Muscle of arm (tissue), 12 donors: ENCODE results near the gene NOTCH2. TPM values are rescaled to one million over a fixed set of nuclear protein-coding genes. Genes with fewer than 3 reads are reported as not detected.
"Not testable (repeated sequence)": the region's sequence is repeated elsewhere in the genome, so short reads cannot be mapped to it uniquely, and the experiment has no call there.

Experiments used
- DNase-seq: peaks from one replicate; pipeline ENCODE4 v3.0.0-alpha.2; 2013
- polyA plus RNA-seq, 12 donors: library from polyadenylated mRNA; unstranded; fragments of 120-200 nt; gene quantifications; one replicate each; pipeline ENCODE4 v1.2.1, GENCODE V29; 2013; ENCODE audit not compliant: insufficient read length in 12 of 12

The NOTCH2 gene
- polyA plus RNA-seq, 12 donors = 41.5 to 81.8 (median 55.4) TPM; not detected in 1

GRCh38 chr1:119977113-119977736 is 92.2 kb downstream of the NOTCH2 start:
- DNase-seq = not testable (repeated sequence)

GRCh38 chr1:119975582-119976254 is 93.7 kb downstream of the NOTCH2 start:
- DNase-seq = not testable (repeated sequence)

GRCh38 chr1:119975006-119975405 is 94.5 kb downstream of the NOTCH2 start:
- DNase-seq = no peak

- no peak for DNase-seq
Measured at GRCh38 chr1:119974013-119974412, 95.4 kb downstream of the NOTCH2 start.

GRCh38 chr1:119971710-119972570 is 97.5 kb downstream of the NOTCH2 start:
- no peak for DNase-seq

- no peak for DNase-seq
Measured at GRCh38 chr1:119968601-119969000, 100.9 kb downstream of the NOTCH2 start.

- no peak for DNase-seq
Measured at GRCh38 chr1:119968068-119968492, 101.4 kb downstream of the NOTCH2 start.

GRCh38 chr1:119966681-119967080 is 102.8 kb downstream of the NOTCH2 start:
- DNase-seq = no peak

GRCh38 chr1:119966020-119966419 is 103.4 kb downstream of the NOTCH2 start:
- no peak for DNase-seq

- peak; percentile 72 for DNase-seq
Measured at GRCh38 chr1:119964673-119965363, 104.6 kb downstream of the NOTCH2 start.

GRCh38 chr1:119962296-119962968 is 107.0 kb downstream of the NOTCH2 start:
- no peak for DNase-seq

- DNase-seq = no peak
Measured at GRCh38 chr1:119960501-119960900, 109.0 kb downstream of the NOTCH2 start.

GRCh38 chr1:119959268-119960220 is 109.9 kb downstream of the NOTCH2 start:
- no peak for DNase-seq

GRCh38 chr1:119958223-119958622 is 111.2 kb downstream of the NOTCH2 start:
- DNase-seq = no peak

- no peak for DNase-seq
Measured at GRCh38 chr1:119956306-119956705, 113.2 kb downstream of the NOTCH2 start.

GRCh38 chr1:119954476-119955422 is 114.7 kb downstream of the NOTCH2 start:
- no peak for DNase-seq

- DNase-seq = no peak
Measured at GRCh38 chr1:119953266-119953998, 116.0 kb downstream of the NOTCH2 start.

- no peak for DNase-seq
Measured at GRCh38 chr1:119952496-119952895, 117.0 kb downstream of the NOTCH2 start.
